Ectodermal cell (in vitro differentiated cells): ENCODE results near the gene SPTBN1.

ENCODE experiments used
- H3K27ac ChIP-seq: 2 replicates; pipeline ENCODE4 v1.7.0; 2013; ENCODE audit warnings: mild to moderate bottlenecking, low read depth, low read length; ENCODE audit not compliant: insufficient read depth, poor library complexity, severe bottlenecking
- H3K27me3 ChIP-seq: 2 replicates; pipeline ENCODE4 v1.7.0; 2013; ENCODE audit warnings: mild to moderate bottlenecking, low read length; ENCODE audit not compliant: insufficient read depth, control insufficient read depth, poor library complexity, severe bottlenecking
- H3K36me3 ChIP-seq: one replicate; pipeline ENCODE4 v1.7.0; 2013; ENCODE audit warnings: low read length; ENCODE audit not compliant: control insufficient read depth, insufficient read depth
- H3K4me1 ChIP-seq: one replicate; pipeline ENCODE4 v1.7.0; 2013; ENCODE audit warnings: low read length; ENCODE audit not compliant: control insufficient read depth, insufficient read depth
- H3K4me3 ChIP-seq: 2 replicates; pipeline ENCODE4 v1.7.0; 2013; ENCODE audit warnings: low read depth, low read length, control low read depth; ENCODE audit not compliant: insufficient read depth
- H3K9me3 ChIP-seq: 2 replicates; pipeline ENCODE4 v1.7.0; 2013; ENCODE audit warnings: mild to moderate bottlenecking, low read length, moderate library complexity; ENCODE audit not compliant: control insufficient read depth
- WGBS, 2 experiments: methylation state at CpG; one replicate each; pipeline ENCODE4 v1.1.7; 2013; ENCODE audit warnings: missing lambda C conversion rate in 2 of 2; 5-methylcytosine and 5-hydroxymethylcytosine counted together

The SPTBN1 gene

DNA sequence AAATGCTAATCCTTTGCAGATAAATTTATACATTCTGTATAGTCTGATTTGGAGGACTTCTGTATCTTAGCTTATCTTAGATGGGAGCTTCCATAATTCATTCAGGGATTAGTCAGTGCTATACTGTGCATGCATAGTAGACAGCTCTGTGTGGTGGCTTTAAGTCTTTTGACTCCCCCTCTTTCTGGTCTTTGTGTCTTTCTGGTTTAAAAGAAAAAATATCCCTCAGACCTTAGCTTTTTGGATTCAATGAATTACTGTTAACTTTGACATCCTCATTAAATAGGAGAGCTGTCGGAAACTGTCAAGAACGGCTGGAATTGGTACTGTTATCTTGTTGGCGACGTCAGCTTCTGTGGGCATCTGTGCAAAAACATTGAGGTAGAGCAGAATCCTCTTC lies 130.4 kb downstream of the SPTBN1 start:
- H3K9me3 ChIP-seq, result no peaks in the 10 kb centered on the region
- WGBS, 2 experiments, result 95 to 98% methylated on average over 4 of the region's 4 CpGs

DNA sequence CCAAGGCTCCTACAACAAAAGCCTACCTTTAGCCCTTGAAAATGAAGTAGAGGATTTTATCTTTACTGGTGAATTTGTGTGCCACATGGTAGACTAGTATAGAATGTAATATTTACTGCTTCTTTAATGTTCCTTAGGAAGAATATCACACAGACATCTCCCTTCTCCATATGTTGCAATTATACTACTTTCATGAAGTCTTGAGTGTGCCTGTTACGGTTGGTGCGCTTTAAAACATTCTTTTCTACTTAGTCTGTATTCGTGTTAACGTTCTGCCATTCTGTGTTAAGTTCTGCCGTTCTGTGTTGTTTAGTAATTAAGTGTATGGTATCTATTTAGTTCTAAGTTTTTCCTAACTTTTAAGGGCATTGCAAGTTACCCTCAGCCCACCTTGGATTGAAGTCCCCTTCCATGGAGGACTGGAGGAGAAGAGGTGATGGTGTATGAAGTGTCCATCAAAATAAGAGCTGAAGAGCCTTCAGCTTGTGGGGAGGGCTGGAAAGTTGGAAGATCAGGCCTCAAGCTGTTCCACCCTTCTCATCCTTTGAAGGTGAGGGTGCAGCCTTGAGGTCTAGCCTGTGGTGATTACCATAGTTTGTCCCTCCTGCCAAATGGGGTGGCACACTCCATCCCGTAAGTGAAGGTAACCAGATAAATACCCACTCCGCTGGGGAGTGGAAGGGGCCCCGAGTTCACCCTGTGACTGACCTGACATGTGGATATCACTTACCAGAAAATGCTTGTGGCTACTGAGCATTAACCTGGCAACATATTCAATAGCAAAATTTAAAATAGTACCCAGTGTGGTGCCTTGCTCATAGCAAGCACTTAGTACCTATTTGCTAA lies 131.3 kb downstream of the SPTBN1 start:
- H3K4me3 ChIP-seq, result no peak overlapping the region
- no peaks in the 10 kb centered on the region for H3K36me3 ChIP-seq
- 95% methylated on average over 8 of the region's 8 CpGs for WGBS, 2 experiments
- H3K4me1 ChIP-seq, result no peaks in the 10 kb centered on the region
- H3K27me3 ChIP-seq, result no peaks in the 10 kb centered on the region
- no peaks in the 10 kb centered on the region for H3K9me3 ChIP-seq
- H3K27ac ChIP-seq, result no peak overlapping the region

More for the DNA sequence above, 130.4 kb downstream of the SPTBN1 start:
- H3K36me3 ChIP-seq, result no peaks in the 10 kb centered on the region
- H3K4me3 ChIP-seq, result no peak overlapping the region
- H3K4me1 ChIP-seq, result no peaks in the 10 kb centered on the region
- H3K27ac ChIP-seq, result no peak overlapping the region
- H3K27me3 ChIP-seq, result no peaks in the 10 kb centered on the region

DNA sequence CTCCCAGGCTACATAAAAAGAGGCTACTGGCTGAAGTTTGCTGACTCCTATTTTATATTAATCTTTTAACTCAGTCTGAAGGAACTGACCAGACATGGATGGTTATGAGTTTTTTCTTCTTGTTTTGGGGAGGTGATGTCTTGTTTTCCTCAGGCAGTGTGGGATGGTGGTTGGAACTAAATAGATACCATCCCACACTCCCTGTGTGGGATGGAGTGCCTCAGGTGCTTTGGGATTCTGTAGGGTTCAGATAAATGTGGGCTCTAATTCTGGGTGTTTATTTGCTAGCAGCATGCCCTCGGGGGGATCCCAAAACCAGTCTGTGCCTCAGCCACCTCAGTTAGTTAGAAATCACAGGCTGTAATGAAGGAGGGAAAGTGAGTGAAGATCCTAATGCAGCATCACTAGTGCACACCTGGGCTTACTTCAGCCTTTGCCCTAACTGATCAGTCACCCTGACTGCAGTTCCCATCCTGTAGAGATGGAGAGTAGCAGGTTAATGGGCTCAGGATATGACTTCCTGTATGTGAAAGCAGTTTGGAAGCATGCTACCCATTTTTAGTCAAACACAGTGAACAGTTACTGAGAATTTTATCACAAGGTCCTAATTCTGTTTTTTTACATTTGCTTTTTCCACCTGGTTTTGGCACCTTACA lies 132.2 kb downstream of the SPTBN1 start:
- no peaks in the 10 kb centered on the region for H3K9me3 ChIP-seq
- H3K4me3 ChIP-seq, result no peak overlapping the region
- no peak overlapping the region for H3K27ac ChIP-seq
- 95 to 98% methylated on average over 1 of the region's 1 CpG for WGBS, 2 experiments
- H3K4me1 ChIP-seq, result no peaks in the 10 kb centered on the region
- H3K36me3 ChIP-seq, result no peaks in the 10 kb centered on the region
- H3K27me3 ChIP-seq, result no peaks in the 10 kb centered on the region

DNA sequence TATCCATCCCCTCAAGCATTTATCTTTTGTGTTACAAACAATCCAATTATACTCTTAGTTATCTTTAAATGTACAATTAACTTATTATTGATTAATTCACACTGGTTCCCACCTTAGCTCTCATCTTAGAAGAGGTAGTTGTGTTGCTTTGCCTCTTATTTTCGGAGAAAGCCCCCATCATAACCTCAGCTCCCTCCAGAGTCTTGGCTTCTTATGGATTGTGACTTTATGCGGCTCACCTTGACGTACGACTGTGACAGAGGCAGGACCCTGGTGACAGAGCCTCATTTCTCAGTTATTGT lies 132.9 kb downstream of the SPTBN1 start:
- Histone ChIP-seq H3K27me3 (no peaks in the 10 kb centered on the region), H3K27ac (no peak overlapping the region), H3K4me3 (no peak overlapping the region), H3K4me1 (no peaks in the 10 kb centered on the region), H3K9me3 (no peaks in the 10 kb centered on the region), H3K36me3 (no peaks in the 10 kb centered on the region)
- WGBS, 2 experiments, result 95 to 96% methylated on average over 4 of the region's 4 CpGs

DNA sequence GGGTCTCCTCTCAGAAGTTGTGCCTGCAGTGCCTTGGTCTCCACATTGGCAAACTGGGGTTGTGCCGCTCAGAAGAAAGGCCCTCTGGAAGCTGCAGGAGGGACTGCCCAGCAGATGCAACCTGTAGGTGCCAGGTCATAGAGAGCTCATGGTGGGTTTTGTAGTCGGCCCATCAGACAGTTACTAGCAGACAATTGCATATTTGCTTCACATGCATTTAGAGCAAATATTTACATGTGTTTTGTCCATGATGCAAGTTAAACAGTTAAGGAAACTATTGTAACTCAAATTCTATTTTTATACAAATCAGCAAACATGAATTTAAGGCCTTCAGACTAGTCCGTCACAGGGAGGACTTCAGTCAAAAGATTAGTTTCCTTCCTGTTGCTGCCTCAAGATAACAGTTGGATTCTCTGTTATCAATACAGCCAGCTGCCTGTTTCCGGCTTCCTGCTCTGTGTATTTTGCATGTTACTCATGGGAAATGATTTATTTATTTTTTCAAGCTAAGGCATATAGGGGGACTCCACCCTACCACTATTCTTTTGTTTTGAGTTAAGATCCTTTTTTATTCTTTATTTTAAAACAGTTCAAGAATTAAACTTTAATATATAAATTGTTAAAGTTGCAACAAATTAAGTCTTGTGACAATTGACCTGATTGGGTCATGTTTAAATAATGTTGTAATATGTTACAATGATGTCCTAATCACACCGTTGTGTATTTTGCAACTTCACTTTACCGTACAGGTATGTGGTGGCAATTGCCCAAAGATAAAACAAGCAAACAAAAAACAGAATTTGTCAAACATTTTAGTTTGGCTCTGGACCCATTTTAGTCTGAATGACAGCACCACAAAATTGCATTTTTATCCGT lies 133.5 kb downstream of the SPTBN1 start:
- no peaks in the 10 kb centered on the region for H3K27me3 ChIP-seq
- H3K36me3 ChIP-seq, result no peaks in the 10 kb centered on the region
- 91 to 96% methylated on average over 6 to 7 of the region's 7 CpGs for WGBS, 2 experiments
- no peak overlapping the region for H3K27ac ChIP-seq
- no peaks in the 10 kb centered on the region for H3K9me3 ChIP-seq
- H3K4me1 ChIP-seq, result no peaks in the 10 kb centered on the region
- no peak overlapping the region for H3K4me3 ChIP-seq

DNA sequence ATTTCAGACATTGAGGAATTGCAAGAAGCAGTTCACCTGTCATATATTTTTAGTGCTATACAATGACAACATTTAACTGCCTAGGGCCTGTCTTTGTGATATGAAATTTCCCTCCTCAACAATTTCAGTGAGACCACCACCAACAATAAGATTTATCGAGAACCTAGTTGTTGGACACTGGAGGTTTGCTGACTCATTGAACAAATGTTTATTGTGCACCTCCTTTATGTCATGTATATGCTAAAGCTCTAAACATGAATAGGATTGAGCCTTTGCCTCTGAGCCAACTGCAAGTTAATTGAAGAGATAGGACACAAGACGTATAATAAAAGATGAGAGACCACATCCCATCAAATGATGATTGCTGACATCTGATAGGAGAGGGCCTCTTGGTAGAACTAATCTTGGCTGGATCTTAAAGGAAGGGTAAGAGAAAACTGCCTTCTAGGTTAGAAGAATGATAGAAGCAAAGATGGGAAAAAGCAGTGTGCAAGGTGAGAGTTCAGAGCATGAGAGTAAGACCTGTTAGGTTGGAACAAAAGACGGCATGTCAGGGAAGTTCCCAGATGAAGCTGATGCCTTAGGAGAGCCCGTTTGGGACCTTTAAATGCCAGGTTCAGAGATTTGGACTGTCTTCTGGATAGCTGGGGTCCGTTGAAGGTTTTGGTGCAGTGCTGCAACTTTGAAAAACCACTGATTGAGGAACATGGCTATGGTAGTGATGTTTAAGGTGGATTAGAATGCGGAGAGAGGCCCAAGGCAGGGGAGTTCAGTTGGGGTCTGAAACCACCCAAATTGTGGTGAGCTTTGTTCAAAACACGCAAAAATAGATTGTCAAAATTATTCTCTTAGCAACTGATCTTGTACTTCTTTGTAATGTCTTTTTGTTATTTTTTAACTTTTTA lies 134.3 kb downstream of the SPTBN1 start:
- Histone ChIP-seq H3K36me3 (no peaks in the 10 kb centered on the region), H3K27ac (no peak overlapping the region), H3K4me3 (no peak overlapping the region), H3K9me3 (no peaks in the 10 kb centered on the region), H3K27me3 (no peaks in the 10 kb centered on the region), H3K4me1 (no peaks in the 10 kb centered on the region)
- WGBS, 2 experiments, result 87 to 96% methylated on average over 6 to 7 of the region's 7 CpGs

DNA sequence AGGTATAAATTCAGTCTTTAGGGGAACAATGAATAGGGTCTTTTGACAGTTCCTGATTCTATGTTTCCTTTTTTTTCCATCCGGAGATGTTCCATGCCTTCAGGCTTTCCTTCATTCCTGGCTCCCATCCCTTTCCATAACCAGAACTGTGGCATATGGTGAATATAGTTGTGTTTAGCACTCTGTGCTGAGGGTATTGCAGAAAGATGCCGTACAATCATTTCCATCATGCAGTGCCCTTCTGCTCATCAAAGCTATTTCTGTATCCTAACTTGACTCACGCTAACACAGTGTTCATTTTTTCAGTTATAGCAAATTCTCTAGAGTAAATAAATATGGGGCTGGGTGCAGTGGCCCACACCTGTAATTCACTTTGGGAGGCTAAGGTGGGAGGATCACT lies 135.4 kb downstream of the SPTBN1 start:
- Histone ChIP-seq H3K4me3 (no peak overlapping the region), H3K27ac (no peak overlapping the region), H3K4me1 (peaks cover 7% of the 10 kb centered on the region), H3K36me3 (no peaks in the 10 kb centered on the region), H3K9me3 (no peaks in the 10 kb centered on the region), H3K27me3 (no peaks in the 10 kb centered on the region)
- WGBS, 2 experiments, result 96 to 100% methylated on average over 3 of the region's 3 CpGs

DNA sequence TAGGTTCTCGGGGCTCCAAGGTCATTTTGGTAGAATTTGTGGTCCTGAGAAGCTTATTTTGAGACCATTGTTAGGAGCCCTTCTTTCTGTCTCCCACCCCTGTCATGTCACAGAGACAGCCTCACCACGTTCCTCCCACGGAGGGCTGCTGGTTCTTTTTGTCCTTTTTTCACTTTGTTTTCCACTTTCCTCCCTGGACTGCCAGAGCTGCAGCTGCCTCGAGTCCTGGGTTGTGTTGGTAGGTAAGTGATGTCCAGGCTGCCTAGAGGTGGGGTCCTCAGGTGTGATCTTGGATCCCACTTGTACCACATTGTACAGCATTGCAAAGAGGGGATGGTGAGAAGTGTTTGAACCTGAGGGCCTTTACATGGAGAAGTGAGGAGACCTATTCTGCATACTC lies 137.1 kb downstream of the SPTBN1 start:
- Histone ChIP-seq H3K4me3 (no peak overlapping the region), H3K27ac (no peak overlapping the region), H3K27me3 (no peaks in the 10 kb centered on the region), H3K9me3 (no peaks in the 10 kb centered on the region), H3K4me1 (peaks cover 7% of the 10 kb centered on the region), H3K36me3 (no peaks in the 10 kb centered on the region)
- WGBS, 2 experiments, result 79 to 90% methylated on average over 4 of the region's 4 CpGs

DNA sequence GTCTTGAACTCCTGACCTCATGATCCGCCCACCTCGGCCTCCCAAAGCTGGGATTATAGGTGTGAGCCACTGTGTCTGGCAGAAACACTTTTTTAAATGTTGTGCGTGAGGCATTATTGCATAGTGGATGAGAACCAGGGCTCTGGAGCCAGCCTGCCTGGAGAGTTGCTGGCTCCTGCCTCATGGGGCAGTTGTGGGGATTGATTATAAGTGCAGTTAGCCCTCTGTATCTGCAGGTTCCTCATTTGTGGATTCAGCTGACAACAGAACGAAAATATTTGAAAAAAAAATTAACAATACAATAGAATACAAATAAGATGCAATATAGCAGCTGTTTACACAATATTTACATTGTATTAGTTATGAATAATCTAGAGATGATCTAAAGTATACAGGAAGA lies 137.9 kb downstream of the SPTBN1 start:
- Histone ChIP-seq H3K36me3 (no peaks in the 10 kb centered on the region), H3K4me3 (no peak overlapping the region), H3K4me1 (peaks cover 7% of the 10 kb centered on the region), H3K27ac (no peak overlapping the region), H3K9me3 (no peaks in the 10 kb centered on the region), H3K27me3 (no peaks in the 10 kb centered on the region)
- 86 to 94% methylated on average over 3 of the region's 4 CpGs for WGBS, 2 experiments
